Body of pancreas (tissue), 4 donors: ENCODE results near the gene PHLDB1.

Source experiments
- CTCF ChIP-seq, 7 experiments: fragments of 450-650 bp in 4 of 7; fragments of 200-600 bp in 3 of 7; sonication (generic) in 3 of 7; IDR thresholded peaks; one replicate each; pipeline ENCODE4 v1.5.1; 2016 to 2019; ENCODE audit warnings: antibody characterized with exemption in 7 of 7
- POLR2A ChIP-seq, 3 donors: fragments of 450-650 bp; IDR thresholded peaks; one replicate each; pipeline ENCODE4 v1.6.1; 2016; ENCODE audit warnings: antibody characterized with exemption in 3 of 3, mild to moderate bottlenecking in 2 of 3

- TF ChIP-seq CTCF (IDR thresholded peaks at IDR 0.05) (no peak), POLR2A (IDR thresholded peaks at IDR 0.05) (no peak)
These were observed 83.3 kb downstream of the PHLDB1 start for GRCh38 chr11:118690553-118691304.
